ENCODE measurements around the gene PARP1.

PARP1 gene

GRCh38 chr1:226376300-226376699 lies 31.6 kb downstream of the PARP1 start:
- no peak for DNase-seq (ENCODE audit: low spot score)

- DNase-seq (ENCODE audit: low spot score) = no peak
Observed at GRCh38 chr1:226373376-226373775, 34.5 kb downstream of the PARP1 start.

GRCh38 chr1:226372885-226373284 lies 35.0 kb downstream of the PARP1 start:
- DNase-seq (ENCODE audit: low spot score) = no peak

GRCh38 chr1:226371866-226372490 lies 35.9 kb downstream of the PARP1 start:
- DNase-seq (ENCODE audit: low spot score) = no peak

- DNase-seq (ENCODE audit: low spot score) = no peak
Observed at GRCh38 chr1:226371027-226371694, 36.7 kb downstream of the PARP1 start.

GRCh38 chr1:226370144-226370923 lies 37.6 kb downstream of the PARP1 start:
- no peak for DNase-seq (ENCODE audit: low spot score)

- no peak for DNase-seq (ENCODE audit: low spot score)
Observed at GRCh38 chr1:226369110-226369509, 38.8 kb downstream of the PARP1 start.

- DNase-seq (ENCODE audit: low spot score) = no peak
Observed at GRCh38 chr1:226366290-226366689, 41.6 kb downstream of the PARP1 start.

- no peak for DNase-seq (ENCODE audit: low spot score)
Observed at GRCh38 chr1:226365831-226366231, 42.1 kb downstream of the PARP1 start.

- no peak for DNase-seq (ENCODE audit: low spot score)
Observed at GRCh38 chr1:226364901-226365565, 42.9 kb downstream of the PARP1 start.

- DNase-seq (ENCODE audit: low spot score) = no peak
Observed at GRCh38 chr1:226364514-226364899, 43.4 kb downstream of the PARP1 start.

- DNase-seq (ENCODE audit: low spot score) = no peak
Observed at GRCh38 chr1:226363801-226364513, 43.9 kb downstream of the PARP1 start.

GRCh38 chr1:226362891-226363447 lies 44.9 kb downstream of the PARP1 start:
- DNase-seq (ENCODE audit: low spot score) = no peak

- no peak for DNase-seq (ENCODE audit: low spot score)
Observed at GRCh38 chr1:226362361-226362760, 45.5 kb downstream of the PARP1 start.

GRCh38 chr1:226360106-226360746 lies 47.7 kb downstream of the PARP1 start:
- no peak for DNase-seq (ENCODE audit: low spot score)

GRCh38 chr1:226357416-226357815 lies 50.5 kb downstream of the PARP1 start:
- no peak for DNase-seq (ENCODE audit: low spot score)

- no peak for DNase-seq (ENCODE audit: low spot score)
Observed at GRCh38 chr1:226355669-226356551, 52.0 kb downstream of the PARP1 start.

- DNase-seq (ENCODE audit: low spot score) = no peak
Observed at GRCh38 chr1:226355016-226355415, 52.9 kb downstream of the PARP1 start.

GRCh38 chr1:226353698-226354525 lies 54.0 kb downstream of the PARP1 start:
- no peak for DNase-seq (ENCODE audit: low spot score)

Measured in iPS-NIHi11 (cell line).